ENCODE results near the gene CAMK2G.
A peak's percentile ranks its signal among the peaks of the same experiment; 100 is the strongest.
"Not testable (repeated sequence)": the region's sequence is repeated elsewhere in the genome, so short reads cannot be mapped to it uniquely, and the experiment has no call there.

Gene CAMK2G

GRCh38 chr10:73874267-73875138 lies at the start of gene CAMK2G:
TSS of gene CAMK2G (minus strand) at chr10:73874555. CDS start at chr10:73874461, 94 bp downstream.
- peak; percentile 46 for DNase-seq

GRCh38 chr10:73922864-73923133 lies 48.4 kb upstream of the CAMK2G start:
- no peak for DNase-seq

GRCh38 chr10:73922007-73922863 lies 47.9 kb upstream of the CAMK2G start:
- DNase-seq = no peak

- DNase-seq = no peak
Observed at GRCh38 chr10:73920089-73920488, 45.7 kb upstream of the CAMK2G start.

- not testable (repeated sequence) for DNase-seq
Observed at GRCh38 chr10:73919481-73919880, 45.1 kb upstream of the CAMK2G start.

- no peak for DNase-seq
Observed at GRCh38 chr10:73917566-73918305, 43.4 kb upstream of the CAMK2G start.

GRCh38 chr10:73916761-73917470 lies 42.6 kb upstream of the CAMK2G start:
- DNase-seq = no peak

GRCh38 chr10:73915206-73915851 lies 41.0 kb upstream of the CAMK2G start:
- DNase-seq = no peak

GRCh38 chr10:73914036-73914435 lies 39.7 kb upstream of the CAMK2G start:
- no peak for DNase-seq

GRCh38 chr10:73911553-73912004 lies 37.2 kb upstream of the CAMK2G start:
- DNase-seq = no peak

- peak; percentile 51 for DNase-seq
Observed at GRCh38 chr10:73910764-73911552, 36.6 kb upstream of the CAMK2G start, which contains the start of gene PLAU. TSS of gene PLAU (plus strand) at chr10:73911132. CDS start at chr10:73911556, 424 bp downstream.

GRCh38 chr10:73910401-73910763 lies 36.0 kb upstream of the CAMK2G start:
- peak; percentile 51 for DNase-seq

GRCh38 chr10:73909540-73910115 lies 35.3 kb upstream of the CAMK2G start:
- no peak for DNase-seq

- no peak for DNase-seq
Observed at GRCh38 chr10:73908853-73909539, 34.6 kb upstream of the CAMK2G start.

- DNase-seq = no peak
Observed at GRCh38 chr10:73907841-73908517, 33.6 kb upstream of the CAMK2G start.

- DNase-seq = peak; percentile 19
Observed at GRCh38 chr10:73906524-73907447, 32.4 kb upstream of the CAMK2G start.

GRCh38 chr10:73905256-73906020 lies 31.1 kb upstream of the CAMK2G start:
- no peak for DNase-seq

- no peak for DNase-seq
Observed at GRCh38 chr10:73902351-73902750, 28.0 kb upstream of the CAMK2G start.

Measured in NCI-H1694 treated with DMSO at 0.1 percent for 48 hours (cell line).